ENCODE results near the gene NEAT1.

DNA sequence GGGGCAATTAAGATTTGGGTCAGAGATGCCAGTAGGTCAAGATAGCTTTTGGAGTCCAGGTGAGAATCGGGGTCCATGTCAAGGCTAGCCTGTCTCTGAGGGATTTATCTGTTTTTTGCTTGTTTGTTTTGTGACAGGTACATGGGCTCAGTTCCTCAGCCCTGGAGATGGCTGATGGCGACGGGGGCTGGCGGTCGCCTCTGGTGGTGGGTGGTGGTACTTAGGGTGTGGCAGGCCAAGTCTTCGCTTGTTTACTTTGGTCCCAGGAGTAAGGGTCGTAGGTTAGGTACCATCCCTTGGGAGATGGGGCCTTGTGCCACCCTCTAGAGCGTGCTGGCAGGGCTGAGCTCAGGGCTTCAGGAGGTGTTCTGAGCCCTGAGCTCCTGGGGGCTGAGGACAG lies 44.8 kb upstream of the NEAT1 start:
- no peak for TF ChIP-seq JUNB (IDR thresholded peaks at IDR 0.05; ENCODE audit: unreplicated experiment)
- TF ChIP-seq, protein P1, sequence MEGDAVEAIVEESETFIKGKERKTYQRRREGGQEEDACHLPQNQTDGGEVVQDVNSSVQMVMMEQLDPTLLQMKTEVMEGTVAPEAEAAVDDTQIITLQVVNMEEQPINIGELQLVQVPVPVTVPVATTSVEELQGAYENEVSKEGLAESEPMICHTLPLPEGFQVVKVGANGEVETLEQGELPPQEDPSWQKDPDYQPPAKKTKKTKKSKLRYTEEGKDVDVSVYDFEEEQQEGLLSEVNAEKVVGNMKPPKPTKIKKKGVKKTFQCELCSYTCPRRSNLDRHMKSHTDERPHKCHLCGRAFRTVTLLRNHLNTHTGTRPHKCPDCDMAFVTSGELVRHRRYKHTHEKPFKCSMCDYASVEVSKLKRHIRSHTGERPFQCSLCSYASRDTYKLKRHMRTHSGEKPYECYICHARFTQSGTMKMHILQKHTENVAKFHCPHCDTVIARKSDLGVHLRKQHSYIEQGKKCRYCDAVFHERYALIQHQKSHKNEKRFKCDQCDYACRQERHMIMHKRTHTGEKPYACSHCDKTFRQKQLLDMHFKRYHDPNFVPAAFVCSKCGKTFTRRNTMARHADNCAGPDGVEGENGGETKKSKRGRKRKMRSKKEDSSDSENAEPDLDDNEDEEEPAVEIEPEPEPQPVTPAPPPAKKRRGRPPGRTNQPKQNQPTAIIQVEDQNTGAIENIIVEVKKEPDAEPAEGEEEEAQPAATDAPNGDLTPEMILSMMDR (conservative IDR thresholded peaks at IDR 0.05; ENCODE audit: low read depth in 2 of 2): peak; percentile 29 to 30; a peak in 2 of 4 replicates
- no peak for TF ChIP-seq EZH2 (IDR thresholded peaks at IDR 0.05; ENCODE audit: low read depth, unreplicated experiment)

Measured in GM23338 (cell line).